ENCODE results near the gene LGR6.

GRCh38 chr1:202264300-202264699, 70.7 kb downstream of the LGR6 start:
- TF ChIP-seq CTCF (IDR thresholded peaks at IDR 0.05; ENCODE audit: low read depth, low read length) (no peak), EZH2phosphoT487 (IDR thresholded peaks at IDR 0.05; ENCODE audit: low read depth) (no peak)
